Neuronal stem cell (in vitro differentiated cells): Measurements from ENCODE around the gene CLNK.

Experiments
- DNase-seq: peaks from one replicate; pipeline ENCODE4 v3.0.0-alpha.2; 2013; ENCODE audit warnings: low spot score
- H2AFZ ChIP-seq: one replicate; pipeline ENCODE4 v1.6.1; 2013; ENCODE audit warnings: mild to moderate bottlenecking, low read length, inconsistent platforms
- H2AK5ac ChIP-seq: 2 replicates; pipeline ENCODE4 v1.6.1; 2013; ENCODE audit warnings: low read depth, mild to moderate bottlenecking, inconsistent platforms, low read length, moderate library complexity, mixed read lengths
- H2BK120ac ChIP-seq: 2 replicates; pipeline ENCODE4 v1.6.1; 2013; ENCODE audit warnings: low read depth, mild to moderate bottlenecking, inconsistent platforms, low read length, moderate library complexity, mixed read lengths
- H2BK12ac ChIP-seq: one replicate; pipeline ENCODE4 v1.6.1; 2013; ENCODE audit warnings: low read length, inconsistent platforms
- H2BK15ac ChIP-seq: 2 replicates; pipeline ENCODE4 v1.6.1; 2013; ENCODE audit warnings: mild to moderate bottlenecking, low read length, inconsistent platforms, mixed read lengths
- H2BK5ac ChIP-seq: one replicate; pipeline ENCODE4 v1.6.1; 2013; ENCODE audit warnings: inconsistent platforms, mild to moderate bottlenecking, low read length, moderate library complexity
- H3K14ac ChIP-seq: one replicate; pipeline ENCODE4 v1.6.1; 2013; ENCODE audit warnings: low read length, inconsistent platforms
- H3K18ac ChIP-seq: 2 replicates; pipeline ENCODE4 v1.6.1; 2013; ENCODE audit warnings: low read length, inconsistent platforms
- H3K23ac ChIP-seq: 2 replicates; pipeline ENCODE4 v1.6.1; 2013; ENCODE audit warnings: low read depth, mild to moderate bottlenecking, mixed read lengths, low read length, inconsistent platforms; ENCODE audit not compliant: poor library complexity
- H3K27ac ChIP-seq: replicated peaks from 3 replicates; pipeline ENCODE4 v1.5.1; 2013; ENCODE audit warnings: low read length, inconsistent platforms
- H3K27me3 ChIP-seq, 3 experiments: 2 replicates each; pipeline ENCODE4 v1.6.1; 2013; ENCODE audit warnings: low read length in 3 of 3, mild to moderate bottlenecking in 2 of 3, inconsistent platforms in 1 of 3, low read depth in 1 of 3, mixed read lengths in 1 of 3, moderate library complexity in 1 of 3; ENCODE audit not compliant: control insufficient read depth in 3 of 3, insufficient read depth in 3 of 3
- H3K36me3 ChIP-seq, 2 donors: replicated peaks in 1 of 2; 2 replicates each; pipeline ENCODE4 v1.6.1; 2013; ENCODE audit warnings: low read length in 2 of 2; ENCODE audit not compliant: control insufficient read depth in 2 of 2, insufficient read depth in 2 of 2
- H3K4ac ChIP-seq: 2 replicates; pipeline ENCODE4 v1.6.1; 2013; ENCODE audit warnings: inconsistent platforms, mild to moderate bottlenecking, low read length, moderate library complexity
- H3K4me1 ChIP-seq, 2 donors: 1 replicate in 1 of 2; 2 replicates in 1 of 2; pipeline ENCODE4 v1.6.1; 2013; ENCODE audit warnings: low read length in 2 of 2, low read depth in 1 of 2; ENCODE audit not compliant: control insufficient read depth in 2 of 2, insufficient read depth in 1 of 2
- H3K4me2 ChIP-seq: one replicate; pipeline ENCODE4 v1.6.1; 2013; ENCODE audit warnings: mild to moderate bottlenecking, low read length, inconsistent platforms; ENCODE audit not compliant: insufficient read depth, poor library complexity, severe bottlenecking
- H3K4me3 ChIP-seq, 2 donors: 2 replicates each; pipeline ENCODE4 v1.5.1; 2013; ENCODE audit warnings: low read length in 2 of 2, mild to moderate bottlenecking in 2 of 2, inconsistent platforms in 1 of 2, moderate library complexity in 1 of 2
- H3K79me1 ChIP-seq: one replicate; pipeline ENCODE4 v1.6.1; 2013; ENCODE audit warnings: low read depth, mild to moderate bottlenecking, inconsistent platforms, low read length, moderate library complexity
- H3K9ac ChIP-seq: one replicate; pipeline ENCODE4 v1.6.1; 2013; ENCODE audit warnings: mild to moderate bottlenecking, low read depth, low read length, inconsistent platforms; ENCODE audit not compliant: poor library complexity
- H3K9me3 ChIP-seq, 2 donors: replicated peaks in 1 of 2; 2 replicates each; pipeline versions ENCODE3 to v1.6.1; 2013; ENCODE audit warnings: low read length in 2 of 2, mild to moderate bottlenecking in 2 of 2, inconsistent platforms in 1 of 2, low read depth in 1 of 2, mixed read lengths in 1 of 2, moderate library complexity in 1 of 2; ENCODE audit not compliant: control insufficient read depth in 2 of 2, insufficient read depth in 1 of 2
- H4K8ac ChIP-seq: one replicate; pipeline ENCODE4 v1.6.1; 2013; ENCODE audit warnings: low read depth, mild to moderate bottlenecking, inconsistent platforms, low read length, moderate library complexity
- H4K91ac ChIP-seq: one replicate; pipeline ENCODE4 v1.6.1; 2013; ENCODE audit warnings: low read length, low read depth, mild to moderate bottlenecking, inconsistent platforms; ENCODE audit not compliant: poor library complexity
- WGBS, 2 donors: extraction: QIAGEN DNeasy Blood & Tissue Kit; methylation state at CpG; one replicate each; pipeline ENCODE4 v1.1.7; 2013; ENCODE audit warnings: missing lambda C conversion rate in 2 of 2, mixed read lengths in 1 of 2; ENCODE audit not compliant: insufficient read length in 2 of 2, insufficient replicate concordance in 1 of 2; ENCODE audit errors: extremely low coverage in 2 of 2; 5-methylcytosine and 5-hydroxymethylcytosine counted together

The CLNK gene

GRCh38 chr4:10527438-10527837, 157.1 kb downstream of the CLNK start:
- Histone ChIP-seq H3K4me3 (no peak overlapping the region), H3K4me2 (no peak overlapping the region), H2AK5ac (no peak overlapping the region), H3K27ac (no peak overlapping the region), H3K9ac (no peak overlapping the region), H3K23ac (no peak overlapping the region), H2AFZ (no peak overlapping the region), H3K4me1 (peaks cover 0 to 2% of the 10 kb centered on the region in 2 donors), H3K14ac (no peak overlapping the region), H2BK12ac (no peak overlapping the region), H3K79me1 (no peaks in the 10 kb centered on the region), H3K9me3 (no peaks in the 10 kb centered on the region), H2BK120ac (no peak overlapping the region), H3K4ac (no peak overlapping the region), H3K36me3 (no peaks in the 10 kb centered on the region), H4K91ac (no peak overlapping the region), H3K27me3 (peaks cover 0 to 5% (median 0%) of the 10 kb centered on the region in 3 experiments), H2BK5ac (no peak overlapping the region), H2BK15ac (no peak overlapping the region), H3K18ac (no peak overlapping the region), H4K8ac (no peak overlapping the region)
- DNase-seq = no peak
- WGBS, 2 donors = no CpG with 5 or more reads among the region's 3 CpGs

- H3K27ac ChIP-seq = no peak overlapping the region
- no peak overlapping the region for H3K18ac ChIP-seq
- no peak overlapping the region for H2BK5ac ChIP-seq
- H3K4me2 ChIP-seq = no peak overlapping the region
- H2BK12ac ChIP-seq = no peak overlapping the region
- H2BK15ac ChIP-seq = no peak overlapping the region
- no peaks in the 10 kb centered on the region for H3K36me3 ChIP-seq
- H4K91ac ChIP-seq = no peak overlapping the region
- H3K9ac ChIP-seq = no peak overlapping the region
- no peak overlapping the region for H3K23ac ChIP-seq
- H3K27me3 ChIP-seq = peaks cover 0 to 5% (median 0%) of the 10 kb centered on the region in 3 experiments
- H3K4me3 ChIP-seq = no peak overlapping the region
- no peaks in the 10 kb centered on the region for H3K9me3 ChIP-seq
- H2AFZ ChIP-seq = no peak overlapping the region
- H2BK120ac ChIP-seq = no peak overlapping the region
- no peaks in the 10 kb centered on the region for H3K79me1 ChIP-seq
- H3K14ac ChIP-seq = no peak overlapping the region
- H3K4ac ChIP-seq = no peak overlapping the region
- no CpG with 5 or more reads among the region's 12 CpGs for WGBS, 2 donors
- DNase-seq = no peak
- H2AK5ac ChIP-seq = no peak overlapping the region
- H3K4me1 ChIP-seq = peaks cover 0 to 2% of the 10 kb centered on the region in 2 donors
- H4K8ac ChIP-seq = no peak overlapping the region
Measured at GRCh38 chr4:10526429-10527222, 157.9 kb downstream of the CLNK start.

- Histone ChIP-seq H3K4ac (no peak overlapping the region), H3K18ac (peak overlapping the region; percentile 74), H2AFZ (no peak overlapping the region), H3K14ac (no peak overlapping the region), H3K27ac (peak overlapping the region; percentile 2), H3K9me3 (no peaks in the 10 kb centered on the region), H3K4me1 (peaks cover 0 to 2% of the 10 kb centered on the region in 2 donors), H3K23ac (no peak overlapping the region), H2AK5ac (no peak overlapping the region), H2BK120ac (no peak overlapping the region), H3K79me1 (no peaks in the 10 kb centered on the region), H2BK15ac (no peak overlapping the region), H3K4me3 (no peak overlapping the region), H3K9ac (no peak overlapping the region), H3K27me3 (peaks cover 0 to 5% (median 0%) of the 10 kb centered on the region in 3 experiments), H3K36me3 (no peaks in the 10 kb centered on the region), H4K8ac (no peak overlapping the region), H3K4me2 (no peak overlapping the region), H2BK12ac (peak overlapping the region; percentile 79), H2BK5ac (no peak overlapping the region), H4K91ac (no peak overlapping the region)
- WGBS, 2 donors = no CpG with 5 or more reads among the region's 5 CpGs
- DNase-seq = no peak
Measured at GRCh38 chr4:10524196-10524833, 160.3 kb downstream of the CLNK start.

GRCh38 chr4:10521424-10521823, 163.1 kb downstream of the CLNK start:
- no peak overlapping the region for H4K8ac ChIP-seq
- no peak overlapping the region for H3K27ac ChIP-seq
- no peak overlapping the region for H3K9ac ChIP-seq
- H3K23ac ChIP-seq = no peak overlapping the region
- no peak for DNase-seq
- no peak overlapping the region for H2AFZ ChIP-seq
- H2BK15ac ChIP-seq = no peak overlapping the region
- WGBS, 2 donors = no CpG with 5 or more reads among the region's 3 CpGs
- no peak overlapping the region for H4K91ac ChIP-seq
- H3K79me1 ChIP-seq = no peaks in the 10 kb centered on the region
- no peak overlapping the region for H3K18ac ChIP-seq
- H3K4me1 ChIP-seq = peaks cover 0 to 2% of the 10 kb centered on the region in 2 donors
- no peak overlapping the region for H3K4me3 ChIP-seq
- H3K36me3 ChIP-seq = no peaks in the 10 kb centered on the region
- H2BK120ac ChIP-seq = no peak overlapping the region
- no peak overlapping the region for H2BK12ac ChIP-seq
- no peak overlapping the region for H3K14ac ChIP-seq
- H3K27me3 ChIP-seq = no peaks in the 10 kb centered on the region
- no peak overlapping the region for H2AK5ac ChIP-seq
- H2BK5ac ChIP-seq = no peak overlapping the region
- H3K4ac ChIP-seq = no peak overlapping the region
- no peaks in the 10 kb centered on the region for H3K9me3 ChIP-seq
- no peak overlapping the region for H3K4me2 ChIP-seq
